H1 (cell line): ENCODE results near the gene ERGIC2. TPM values are rescaled to one million over a fixed set of nuclear protein-coding genes. Genes with fewer than 3 reads are reported as not detected.

ENCODE experiments used
- CTCF ChIA-PET: fragments of 300-600 bp; sonication (Branson Sonifier 250); formaldehyde crosslinking; loops from one replicate; lab custom pipeline; 2021; ENCODE audit not compliant: partially characterized antibody; lab: Charles Lee
- POLR2A ChIA-PET: fragments of 300-600 bp; sonication (Branson Sonifier 250); formaldehyde crosslinking; loops from one replicate; lab custom pipeline; 2021; ENCODE audit warnings: inconsistent platforms; ENCODE audit not compliant: partially characterized antibody; lab: Charles Lee
- DNase-seq, 2 experiments: peaks; one replicate each; pipeline versions ENCODE4 v3.0.0 to v3.0.0-alpha.2; 2010 to 2022; ENCODE audit warnings: low spot score in 2 of 2, low read depth in 1 of 2, mixed read lengths in 1 of 2
- FAIRE-seq: peaks from 2 replicates; lab custom pipeline; 2011; peaks lifted over from hg19 to GRCh38; lab: Jason Lieb, UNC
- H2AFZ ChIP-seq: 2 replicates; pipeline ENCODE4 v1.8.1; 2012; ENCODE audit warnings: low read length, inconsistent platforms
- H2AK5ac ChIP-seq: 2 replicates; pipeline ENCODE4 v1.6.1; 2013; ENCODE audit warnings: low read depth, low read length
- H2BK120ac ChIP-seq: replicated peaks from 2 replicates; pipeline ENCODE3; 2013; ENCODE audit warnings: low read depth, low read length, inconsistent platforms
- H2BK12ac ChIP-seq: 2 replicates; pipeline ENCODE4 v1.6.1; 2013; ENCODE audit warnings: low read depth, low read length
- H2BK15ac ChIP-seq: 2 replicates; pipeline ENCODE4 v1.6.1; 2013; ENCODE audit warnings: low read length
- H2BK20ac ChIP-seq: 2 replicates; pipeline ENCODE4 v1.6.1; 2013; ENCODE audit warnings: low read length
- H2BK5ac ChIP-seq: 2 replicates; pipeline ENCODE4 v1.6.1; 2013; ENCODE audit warnings: low read depth, low read length
- H3K14ac ChIP-seq: 2 replicates; pipeline ENCODE4 v1.6.1; 2013; ENCODE audit warnings: inconsistent platforms; ENCODE audit not compliant: insufficient read length
- H3K18ac ChIP-seq: 2 replicates; pipeline ENCODE4 v1.6.1; 2013; ENCODE audit warnings: low read length; ENCODE audit errors: extremely low read depth
- H3K23ac ChIP-seq: 2 replicates; pipeline ENCODE4 v1.6.1; 2013; ENCODE audit warnings: inconsistent platforms; ENCODE audit not compliant: insufficient read length
- H3K23me2 ChIP-seq: 2 replicates; pipeline ENCODE4 v1.6.1; 2013; ENCODE audit warnings: low read depth, low read length
- H3K27ac ChIP-seq: 2 replicates; pipeline ENCODE4 v1.6.1; 2011; ENCODE audit warnings: low read depth, low read length, inconsistent platforms
- H3K27me3 ChIP-seq, 4 experiments: replicated peaks in 1 of 4; 1 replicate in 1 of 4; 2 replicates in 3 of 4; pipeline versions ENCODE4 v1.6.1 to v1.8.1; 2011 to 2013; ENCODE audit warnings: low read length in 3 of 4, mild to moderate bottlenecking in 3 of 4, inconsistent platforms in 2 of 4, mixed read lengths in 2 of 4, moderate library complexity in 1 of 4; ENCODE audit not compliant: control insufficient read depth in 3 of 4, insufficient read depth in 3 of 4; ENCODE audit errors: extremely low read depth in 1 of 4
- H3K36me3 ChIP-seq, 4 experiments: 2 replicates each; pipeline versions ENCODE4 v1.6.1 to v1.8.1; 2011 to 2013; ENCODE audit warnings: mild to moderate bottlenecking in 4 of 4, low read length in 3 of 4, moderate library complexity in 2 of 4, control low read depth in 1 of 4, inconsistent platforms in 1 of 4; ENCODE audit not compliant: insufficient read depth in 4 of 4, control insufficient read depth in 2 of 4
- H3K4ac ChIP-seq: replicated peaks from 2 replicates; pipeline ENCODE3; 2013; ENCODE audit warnings: low read length, low read depth, mixed read lengths, inconsistent platforms; ENCODE audit not compliant: insufficient read length
- H3K4me1 ChIP-seq, 4 experiments: replicated peaks in 1 of 4; 1 replicate in 1 of 4; 2 replicates in 3 of 4; pipeline versions ENCODE4 v1.6.1 to v1.8.1; 2011 to 2013; ENCODE audit warnings: low read length in 3 of 4, inconsistent platforms in 2 of 4, mixed read lengths in 1 of 4; ENCODE audit not compliant: insufficient read depth in 4 of 4, control insufficient read depth in 3 of 4
- H3K4me2 ChIP-seq, 2 experiments: 2 replicates each; pipeline versions ENCODE4 v1.6.1 to v1.8.1; 2011 to 2013; ENCODE audit warnings: low read depth in 2 of 2, low read length in 2 of 2, control low read depth in 1 of 2, inconsistent platforms in 1 of 2, mild to moderate bottlenecking in 1 of 2; ENCODE audit not compliant: insufficient read depth in 1 of 2
- H3K4me3 ChIP-seq, 4 experiments: fragments of 200-600, 300-600 bp in 1 of 4; sonication (generic), shearing (Covaris generic), sonication (Bioruptor Twin) in 1 of 4; 2 replicates each; pipeline versions ENCODE4 v1.5.1 to v1.8.1; 2011 to 2016; ENCODE audit warnings: low read length in 4 of 4, low read depth in 3 of 4, control low read depth in 2 of 4, inconsistent platforms in 2 of 4, mild to moderate bottlenecking in 2 of 4, mixed read lengths in 1 of 4, moderate library complexity in 1 of 4; ENCODE audit not compliant: insufficient read depth in 2 of 4; ENCODE audit errors: extremely low read depth in 1 of 4
- H3K56ac ChIP-seq: replicated peaks from 2 replicates; pipeline ENCODE3; 2013; ENCODE audit warnings: low read depth, mild to moderate bottlenecking, mixed read lengths, low read length, inconsistent platforms; ENCODE audit not compliant: insufficient read length
- H3K79me1 ChIP-seq: 2 replicates; pipeline ENCODE4 v1.6.1; 2013; ENCODE audit warnings: low read depth, low read length, control low read depth
- H3K79me2 ChIP-seq, 2 experiments: 2 replicates each; pipeline versions ENCODE4 v1.6.1 to v1.8.1; 2012 to 2013; ENCODE audit warnings: low read length in 2 of 2, mild to moderate bottlenecking in 2 of 2, inconsistent platforms in 1 of 2; ENCODE audit not compliant: insufficient read depth in 2 of 2, control insufficient read depth in 1 of 2
- H3K9ac ChIP-seq, 4 experiments: replicated peaks in 1 of 4; 1 replicate in 1 of 4; 2 replicates in 3 of 4; pipeline versions ENCODE4 v1.6.1 to v1.8.1; 2011 to 2013; ENCODE audit warnings: low read depth in 3 of 4, low read length in 3 of 4, control low read depth in 2 of 4, mild to moderate bottlenecking in 2 of 4, moderate library complexity in 2 of 4, inconsistent platforms in 1 of 4; ENCODE audit errors: extremely low read depth in 1 of 4
- H3K9me3 ChIP-seq, 2 experiments: 2 replicates each; pipeline versions ENCODE4 v1.6.1 to v1.8.1; 2012 to 2013; ENCODE audit warnings: mild to moderate bottlenecking in 2 of 2, moderate library complexity in 2 of 2, control low read depth in 1 of 2, inconsistent platforms in 1 of 2, low read depth in 1 of 2, low read length in 1 of 2, mixed read lengths in 1 of 2; ENCODE audit not compliant: insufficient read depth in 2 of 2
- H4K20me1 ChIP-seq, 2 experiments: replicated peaks in 1 of 2; 2 replicates each; pipeline versions ENCODE3 to v1.8.1; 2011 to 2013; ENCODE audit warnings: inconsistent platforms in 2 of 2, low read length in 2 of 2, mild to moderate bottlenecking in 1 of 2; ENCODE audit not compliant: insufficient read depth in 2 of 2, control insufficient read depth in 1 of 2
- H4K5ac ChIP-seq: 2 replicates; pipeline ENCODE4 v1.6.1; 2013; ENCODE audit warnings: low read length, low read depth, mixed read lengths, inconsistent platforms; ENCODE audit not compliant: insufficient read length
- H4K8ac ChIP-seq: 2 replicates; pipeline ENCODE4 v1.8.0; 2013; ENCODE audit warnings: mild to moderate bottlenecking, moderate library complexity, low read length, inconsistent platforms; ENCODE audit not compliant: insufficient read depth; ENCODE audit errors: extremely low read depth
- H4K91ac ChIP-seq: replicated peaks from 2 replicates; pipeline ENCODE3; 2013; ENCODE audit warnings: low read length, mixed read lengths, inconsistent platforms; ENCODE audit not compliant: insufficient read length
- NRF1 ChIP-seq: IDR thresholded peaks from 2 replicates; pipeline ENCODE4 v1.6.1; 2011; ENCODE audit warnings: mild to moderate bottlenecking, low read depth, low read length, improper control_type of control experiment
- SIN3A ChIP-seq, 2 experiments: IDR thresholded peaks in 1 of 2; conservative IDR thresholded peaks in 1 of 2; 2 replicates each; pipeline ENCODE4 v1.6.1; 2011 to 2012; ENCODE audit warnings: low read length in 2 of 2, improper control_type of control experiment in 1 of 2, low read depth in 1 of 2, mild to moderate bottlenecking in 1 of 2
- SRF ChIP-seq: IDR thresholded peaks from 2 replicates; pipeline ENCODE4 v1.6.1; 2011; ENCODE audit warnings: mild to moderate bottlenecking, low read depth, low read length, moderate library complexity
- polyA plus RNA-seq, 7 experiments: library from polyadenylated mRNA; depleted of rRNA in 3 of 7; stranded (reverse) in 5 of 7; unstranded in 2 of 7; fragments of >200 nt in 5 of 7; fragments of 200-250 nt in 2 of 7; gene quantifications; 1 replicate in 5 of 7; 2 replicates in 1 of 7; 4 replicates in 1 of 7; pipeline versions ENCODE4 v1.2.1 to v1.2.3, GENCODE V29; 2011 to 2013; ENCODE audit warnings: missing spikeins in 2 of 7, mixed read lengths in 2 of 7
- total RNA-seq: library from RNA; stranded (reverse); fragmentation: NEBNext Ultra II Directional; extraction: Animal tissue kit (Norgen Biotek cat#: 25700); gene quantifications from 2 replicates; pipeline ENCODE4 v1.2.1, GENCODE V29; 2021

The ERGIC2 gene
- total and polyA plus RNA-seq, 2 of the 8 experiments (the other 6 are each of a cell fraction or from before 2014, with no cell fraction given): 16.5 to 61.8 TPM

GRCh38 chr12:29350080-29350479 is 30.9 kb downstream of the ERGIC2 start:
- Histone ChIP-seq H2BK12ac (no peak overlapping the region), H3K56ac (no peak overlapping the region), H3K23me2 (no peaks in the 10 kb centered on the region), H3K18ac (no peak overlapping the region), H3K27ac (no peak overlapping the region), H4K5ac (no peak overlapping the region), H3K4me1 (no peaks in the 10 kb centered on the region), H4K8ac (no peak overlapping the region), H3K4me2 (no peak overlapping the region), H4K91ac (no peak overlapping the region), H2BK120ac (no peak overlapping the region), H3K79me1 (no peaks in the 10 kb centered on the region), H2AK5ac (no peak overlapping the region), H3K4ac (no peak overlapping the region), H4K20me1 (no peaks in the 10 kb centered on the region), H3K4me3 (no peak overlapping the region), H2AFZ (no peak overlapping the region), H3K23ac (no peak overlapping the region), H2BK15ac (no peak overlapping the region), H3K14ac (no peak overlapping the region), H2BK20ac (no peak overlapping the region), H3K9ac (no peak overlapping the region), H3K36me3 (peaks cover 0 to 20% (median 0%) of the 10 kb centered on the region in 4 experiments; a peak in 3 of 8 replicates), H2BK5ac (no peak overlapping the region), H3K79me2 (no peaks in the 10 kb centered on the region), H3K9me3 (no peaks in the 10 kb centered on the region), H3K27me3 (no peaks in the 10 kb centered on the region)
- DNase-seq: no peak
- FAIRE-seq: no peak
- POLR2A ChIA-PET: no interaction called here
- TF ChIP-seq SIN3A (conservative IDR thresholded peaks at IDR 0.05 in 1 of 2, IDR thresholded peaks at IDR 0.05 in 1 of 2; ENCODE audit: low read depth in 1 of 2, low read length in 2 of 2) (no peak), SRF (no peak), NRF1 (no peak)
- CTCF ChIA-PET: no interaction called here
